IPS-18c (cell line): Measurements from ENCODE around the gene APRT.
"Not testable (repeated sequence)": the region's sequence is repeated elsewhere in the genome, so short reads cannot be mapped to it uniquely, and the experiment has no call there.

Experiments
- H3K4me3 ChIP-seq: 2 replicates; pipeline ENCODE4 v1.7.0; 2013; ENCODE audit warnings: low read depth, mild to moderate bottlenecking, low read length, moderate library complexity; ENCODE audit not compliant: insufficient read depth
- H3K9me3 ChIP-seq: one replicate; pipeline ENCODE4 v1.6.1; 2013; ENCODE audit warnings: mild to moderate bottlenecking, low read length, moderate library complexity; ENCODE audit not compliant: control insufficient read depth, insufficient read depth

Gene APRT

GRCh38 chr16:88804173-88804551 lies 7.6 kb downstream of the APRT start:
- peak overlapping the region; percentile 81 for H3K4me3 ChIP-seq
- no peaks in the 10 kb centered on the region for H3K9me3 ChIP-seq

GRCh38 chr16:88803264-88803987 lies 8.3 kb downstream of the APRT start, which contains the start of gene CDT1:
CDT1 (plus strand) TSS chr16:88803789; CDS start chr16:88803832, 43 bp downstream.
- Histone ChIP-seq H3K9me3 (no peaks in the 10 kb centered on the region), H3K4me3 (peak within 1 kb of the TSS; percentile 81)

- no peak overlapping the region for H3K4me3 ChIP-seq
- H3K9me3 ChIP-seq, result no peaks in the 10 kb centered on the region
Observed at GRCh38 chr16:88800277-88800592, 11.5 kb downstream of the APRT start.

GRCh38 chr16:88799569-88800276 lies 12.0 kb downstream of the APRT start:
- Histone ChIP-seq H3K9me3 (no peaks in the 10 kb centered on the region), H3K4me3 (no peak overlapping the region)

- Histone ChIP-seq H3K9me3 (no peaks in the 10 kb centered on the region), H3K4me3 (no peak overlapping the region)
Observed at GRCh38 chr16:88798772-88799455, 12.8 kb downstream of the APRT start.

- Histone ChIP-seq H3K9me3 (no peaks in the 10 kb centered on the region), H3K4me3 (no peak overlapping the region)
Observed at GRCh38 chr16:88798073-88798472, 13.7 kb downstream of the APRT start.

GRCh38 chr16:88796278-88796677 lies 15.4 kb downstream of the APRT start:
- no peak overlapping the region for H3K4me3 ChIP-seq
- no peaks in the 10 kb centered on the region for H3K9me3 ChIP-seq

- H3K9me3 ChIP-seq, result no peaks in the 10 kb centered on the region
- no peak overlapping the region for H3K4me3 ChIP-seq
Observed at GRCh38 chr16:88793251-88793954, 18.3 kb downstream of the APRT start.

- Histone ChIP-seq H3K4me3 (no peak overlapping the region), H3K9me3 (no peaks in the 10 kb centered on the region)
Observed at GRCh38 chr16:88792668-88793250, 19.0 kb downstream of the APRT start.

GRCh38 chr16:88792078-88792550 lies 19.6 kb downstream of the APRT start:
- Histone ChIP-seq H3K4me3 (no peak overlapping the region), H3K9me3 (no peaks in the 10 kb centered on the region)

- no peaks in the 10 kb centered on the region for H3K9me3 ChIP-seq
- H3K4me3 ChIP-seq, result no peak overlapping the region
Observed at GRCh38 chr16:88790312-88791211, 21.2 kb downstream of the APRT start.

- Histone ChIP-seq H3K9me3 (no peaks in the 10 kb centered on the region), H3K4me3 (no peak overlapping the region)
Observed at GRCh38 chr16:88789594-88789993, 22.1 kb downstream of the APRT start.

GRCh38 chr16:88788749-88789148 lies 23.0 kb downstream of the APRT start:
- not testable (repeated sequence) for H3K4me3 ChIP-seq, H3K9me3 ChIP-seq

GRCh38 chr16:88787579-88788314 lies 24.0 kb downstream of the APRT start:
- H3K4me3 ChIP-seq, result no peak overlapping the region
- no peaks in the 10 kb centered on the region for H3K9me3 ChIP-seq

- no peaks in the 10 kb centered on the region for H3K9me3 ChIP-seq
- H3K4me3 ChIP-seq, result peak within 1 kb of the TSS; percentile 47
Observed at GRCh38 chr16:88785106-88785924, 26.4 kb downstream of the APRT start, which contains the start of gene PIEZO1. PIEZO1 (minus strand) TSS chr16:88785220; CDS start chr16:88784964, 256 bp downstream.
